ENCODE data around the gene SLC25A12.

The SLC25A12 gene

DNA sequence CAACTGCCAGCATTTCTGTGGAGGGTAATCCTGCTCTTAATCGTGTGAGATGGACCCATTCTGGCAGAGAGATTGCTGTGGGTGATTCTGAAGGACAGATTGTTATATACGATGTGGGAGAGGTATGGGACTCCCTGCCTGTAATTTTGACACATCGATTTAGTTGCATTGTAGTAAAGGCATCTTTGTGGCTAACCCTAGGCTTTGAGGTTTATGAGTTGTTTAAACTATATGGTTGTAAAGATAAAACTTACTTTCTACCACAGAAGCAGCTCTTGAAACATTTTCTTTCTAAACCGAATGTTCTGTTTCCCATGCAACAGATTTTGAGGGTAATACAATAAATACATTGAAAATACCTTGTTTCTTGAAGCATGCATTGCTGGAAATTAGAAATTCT lies 148.2 kb downstream of the SLC25A12 start:
- no peak overlapping the region for H3K4me2 ChIP-seq
- H3K27me3 ChIP-seq (ENCODE audit: insufficient read depth, low read depth), result no peaks in the 10 kb centered on the region
- H3K4me1 ChIP-seq (ENCODE audit: low read depth, poor library complexity, severe bottlenecking), result peaks cover 9% of the 10 kb centered on the region

DNA sequence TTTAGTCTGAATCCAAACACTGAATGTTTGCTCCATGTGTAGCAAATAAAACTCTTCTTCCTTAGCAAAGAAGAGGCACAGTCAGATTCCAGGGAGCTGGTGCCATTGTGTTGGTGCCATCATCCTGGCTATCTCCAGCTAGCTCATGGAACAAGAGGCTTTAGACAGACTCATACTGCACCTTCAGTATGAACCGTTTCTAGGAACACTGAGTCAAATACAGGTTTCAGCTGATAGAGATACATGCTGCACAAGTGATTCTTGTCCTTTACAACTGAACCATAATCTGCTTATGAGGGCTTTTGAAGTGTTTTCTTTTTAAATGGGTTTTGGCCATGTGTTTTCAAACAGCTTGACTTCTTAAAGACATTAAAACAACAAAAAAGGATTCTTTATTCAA lies 148.9 kb downstream of the SLC25A12 start:
- Histone ChIP-seq H3K79me2 (ENCODE audit: insufficient read depth, low read depth) (no peaks in the 10 kb centered on the region), H3K27ac (no peak overlapping the region), H3K9ac (no peak overlapping the region), H2AFZ (ENCODE audit: low read depth) (no peak overlapping the region), H3K4me3 (IDR thresholded peaks at IDR 0.05; ENCODE audit: insufficient read depth, low read depth, low read length) (no peak overlapping the region), H3K27me3 (ENCODE audit: insufficient read depth, low read depth) (no peaks in the 10 kb centered on the region), H3K36me3 (ENCODE audit: insufficient read depth) (no peaks in the 10 kb centered on the region), H3K4me1 (ENCODE audit: low read depth, poor library complexity, severe bottlenecking) (peaks cover 14% of the 10 kb centered on the region), H4K20me1 (ENCODE audit: insufficient read depth) (no peaks in the 10 kb centered on the region), H3K4me2 (no peak overlapping the region)
- TF ChIP-seq, protein P1, sequence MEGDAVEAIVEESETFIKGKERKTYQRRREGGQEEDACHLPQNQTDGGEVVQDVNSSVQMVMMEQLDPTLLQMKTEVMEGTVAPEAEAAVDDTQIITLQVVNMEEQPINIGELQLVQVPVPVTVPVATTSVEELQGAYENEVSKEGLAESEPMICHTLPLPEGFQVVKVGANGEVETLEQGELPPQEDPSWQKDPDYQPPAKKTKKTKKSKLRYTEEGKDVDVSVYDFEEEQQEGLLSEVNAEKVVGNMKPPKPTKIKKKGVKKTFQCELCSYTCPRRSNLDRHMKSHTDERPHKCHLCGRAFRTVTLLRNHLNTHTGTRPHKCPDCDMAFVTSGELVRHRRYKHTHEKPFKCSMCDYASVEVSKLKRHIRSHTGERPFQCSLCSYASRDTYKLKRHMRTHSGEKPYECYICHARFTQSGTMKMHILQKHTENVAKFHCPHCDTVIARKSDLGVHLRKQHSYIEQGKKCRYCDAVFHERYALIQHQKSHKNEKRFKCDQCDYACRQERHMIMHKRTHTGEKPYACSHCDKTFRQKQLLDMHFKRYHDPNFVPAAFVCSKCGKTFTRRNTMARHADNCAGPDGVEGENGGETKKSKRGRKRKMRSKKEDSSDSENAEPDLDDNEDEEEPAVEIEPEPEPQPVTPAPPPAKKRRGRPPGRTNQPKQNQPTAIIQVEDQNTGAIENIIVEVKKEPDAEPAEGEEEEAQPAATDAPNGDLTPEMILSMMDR (conservative IDR thresholded peaks at IDR 0.05; ENCODE audit: low read depth, low read length), result no peak

More for the DNA sequence above, 148.2 kb downstream of the SLC25A12 start:
- no peak overlapping the region for H2AFZ ChIP-seq (ENCODE audit: low read depth)
- TF ChIP-seq, protein P1 (conservative IDR thresholded peaks at IDR 0.05; ENCODE audit: low read depth, low read length), result no peak
- no peak overlapping the region for H3K27ac ChIP-seq
- H3K36me3 ChIP-seq (ENCODE audit: insufficient read depth), result no peaks in the 10 kb centered on the region
- no peaks in the 10 kb centered on the region for H4K20me1 ChIP-seq (ENCODE audit: insufficient read depth)
- H3K9ac ChIP-seq, result no peak overlapping the region
- no peak overlapping the region for H3K4me3 ChIP-seq (IDR thresholded peaks at IDR 0.05; ENCODE audit: insufficient read depth, low read depth, low read length)
- no peaks in the 10 kb centered on the region for H3K79me2 ChIP-seq (ENCODE audit: insufficient read depth, low read depth)

DNA sequence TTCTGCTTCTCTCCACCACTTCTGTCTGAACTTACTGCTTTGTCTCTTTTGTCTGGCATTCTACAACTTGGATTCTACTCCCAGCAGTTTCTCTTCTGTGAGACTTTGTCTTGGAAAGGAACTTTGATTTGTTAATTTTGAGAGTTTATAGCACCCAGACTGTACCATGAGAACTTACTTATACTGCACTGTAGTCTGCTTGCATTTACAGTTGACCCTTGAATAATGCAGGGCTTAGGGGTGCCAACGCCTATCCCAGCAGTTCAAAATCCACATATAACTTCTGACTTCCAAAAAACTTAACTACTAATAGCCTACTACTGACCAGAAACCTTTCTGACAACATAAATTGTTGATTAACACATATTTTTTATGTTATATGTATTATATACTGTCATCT lies 151.3 kb downstream of the SLC25A12 start:
- peaks cover 14% of the 10 kb centered on the region for H3K4me1 ChIP-seq (ENCODE audit: low read depth, poor library complexity, severe bottlenecking)
- no peaks in the 10 kb centered on the region for H3K36me3 ChIP-seq (ENCODE audit: insufficient read depth)
- H3K9ac ChIP-seq, result no peak overlapping the region
- TF ChIP-seq, protein P1 (conservative IDR thresholded peaks at IDR 0.05; ENCODE audit: low read depth, low read length), result no peak
- no peaks in the 10 kb centered on the region for H3K27me3 ChIP-seq (ENCODE audit: insufficient read depth, low read depth)
- no peak overlapping the region for H3K27ac ChIP-seq
- H2AFZ ChIP-seq (ENCODE audit: low read depth), result no peak overlapping the region
- no peak overlapping the region for H3K4me3 ChIP-seq (IDR thresholded peaks at IDR 0.05; ENCODE audit: insufficient read depth, low read depth, low read length)
- no peak overlapping the region for H3K4me2 ChIP-seq
- no peaks in the 10 kb centered on the region for H4K20me1 ChIP-seq (ENCODE audit: insufficient read depth)
- no peaks in the 10 kb centered on the region for H3K79me2 ChIP-seq (ENCODE audit: insufficient read depth, low read depth)

DNA sequence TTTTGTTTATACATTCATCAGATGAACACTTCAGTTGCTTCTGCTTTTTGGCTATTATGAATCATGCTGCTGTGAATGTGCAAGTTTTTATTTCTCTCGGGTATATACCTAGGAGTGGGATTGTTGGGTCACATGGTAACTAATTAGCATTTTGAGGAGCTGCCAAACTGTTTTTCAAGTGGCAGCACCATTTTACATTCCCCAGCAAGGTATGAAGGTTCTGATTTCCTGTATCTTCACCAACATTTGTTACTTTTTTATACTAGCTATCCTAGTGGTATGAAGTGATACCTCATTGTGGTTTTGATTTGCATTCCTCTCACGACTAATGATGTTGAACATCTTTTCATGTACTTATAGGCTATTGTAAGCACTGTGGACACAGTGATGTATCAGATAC lies 152.9 kb downstream of the SLC25A12 start:
- Histone ChIP-seq H3K4me3 (IDR thresholded peaks at IDR 0.05; ENCODE audit: insufficient read depth, low read depth, low read length) (no peak overlapping the region), H3K4me1 (ENCODE audit: low read depth, poor library complexity, severe bottlenecking) (peaks cover 14% of the 10 kb centered on the region), H3K36me3 (ENCODE audit: insufficient read depth) (no peaks in the 10 kb centered on the region), H3K79me2 (ENCODE audit: insufficient read depth, low read depth) (no peaks in the 10 kb centered on the region), H2AFZ (ENCODE audit: low read depth) (no peak overlapping the region), H3K27ac (no peak overlapping the region), H3K4me2 (no peak overlapping the region), H3K9ac (no peak overlapping the region), H4K20me1 (ENCODE audit: insufficient read depth) (no peaks in the 10 kb centered on the region), H3K27me3 (ENCODE audit: insufficient read depth, low read depth) (no peaks in the 10 kb centered on the region)
- TF ChIP-seq, protein P1 (conservative IDR thresholded peaks at IDR 0.05; ENCODE audit: low read depth, low read length), result no peak
